Endothelial cell of umbilical vein (primary cell): ENCODE results near the gene HES1.

ENCODE experiments used
- EZH2 ChIP-seq: IDR thresholded peaks from 2 replicates; pipeline ENCODE4 v1.6.1; 2012; ENCODE audit warnings: borderline replicate concordance, low read depth, mild to moderate bottlenecking, moderate library complexity, low read length, inconsistent platforms; ENCODE audit not compliant: severe bottlenecking
- FOS ChIP-seq: IDR thresholded peaks from 2 replicates; pipeline ENCODE4 v1.6.1; 2011; ENCODE audit warnings: mild to moderate bottlenecking, low read length, moderate library complexity, borderline replicate concordance; ENCODE audit not compliant: insufficient read depth
- GATA2 ChIP-seq: IDR thresholded peaks from 2 replicates; pipeline ENCODE4 v1.7.0; 2011; ENCODE audit warnings: low read depth, mild to moderate bottlenecking, moderate library complexity, mixed read lengths, low read length; ENCODE audit not compliant: insufficient read length, insufficient read depth
- JUN ChIP-seq: IDR thresholded peaks from 2 replicates; pipeline ENCODE4 v1.6.1; 2011; ENCODE audit warnings: borderline replicate concordance, low read depth; ENCODE audit not compliant: insufficient read length, insufficient read depth
- MYC ChIP-seq: IDR thresholded peaks from one replicate; pipeline ENCODE4 v1.6.1; 2011; ENCODE audit warnings: mild to moderate bottlenecking, low read depth, low read length
- POLR2A ChIP-seq: IDR thresholded peaks from 2 replicates; pipeline ENCODE4 v1.6.1; 2012; ENCODE audit warnings: low read depth, mild to moderate bottlenecking, control low read depth, low read length
- POLR2AphosphoS5 ChIP-seq: IDR thresholded peaks from 2 replicates; pipeline ENCODE4 v1.6.1; 2012; ENCODE audit warnings: low read depth, mild to moderate bottlenecking, control low read depth, low read length, moderate library complexity; ENCODE audit not compliant: insufficient read depth
- TF ChIP-seq, protein P1 (sequence below), 2 donors: IDR thresholded peaks; 1 replicate in 1 of 2; 2 replicates in 1 of 2; pipeline ENCODE4 v1.5.1; 2011; ENCODE audit warnings: low read length in 2 of 2, mild to moderate bottlenecking in 2 of 2, moderate library complexity in 2 of 2, control low read depth in 1 of 2, inconsistent platforms in 1 of 2, low read depth in 1 of 2; ENCODE audit not compliant: insufficient read depth in 1 of 2; ENCODE audit errors: extremely low read depth in 1 of 2
- TF ChIP-seq, protein P2 (sequence below): IDR thresholded peaks from 2 replicates; pipeline ENCODE4 v1.6.1; 2011; ENCODE audit not compliant: insufficient read depth, insufficient read length

DNA sequence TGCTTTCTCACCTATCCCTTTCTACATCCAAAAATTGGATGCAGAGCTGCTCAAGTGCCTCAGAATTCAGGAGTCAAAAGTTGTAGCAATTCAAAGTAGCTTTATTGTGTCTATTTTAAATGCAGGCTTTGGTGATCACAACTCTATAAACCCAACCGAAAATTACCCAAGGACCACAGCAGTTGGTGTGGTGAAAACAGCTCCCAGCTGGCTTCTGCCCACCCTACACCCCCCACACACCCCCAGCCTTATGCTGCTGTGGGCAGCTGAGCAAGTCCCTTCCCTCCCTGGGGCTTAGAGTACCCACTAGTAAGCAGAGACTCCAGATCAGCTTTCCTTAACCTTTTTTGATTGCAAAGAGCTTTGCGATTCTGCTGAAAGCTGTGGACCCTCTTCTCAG is 5.8 kb upstream of the HES1 start:
- TF ChIP-seq, protein P1, sequence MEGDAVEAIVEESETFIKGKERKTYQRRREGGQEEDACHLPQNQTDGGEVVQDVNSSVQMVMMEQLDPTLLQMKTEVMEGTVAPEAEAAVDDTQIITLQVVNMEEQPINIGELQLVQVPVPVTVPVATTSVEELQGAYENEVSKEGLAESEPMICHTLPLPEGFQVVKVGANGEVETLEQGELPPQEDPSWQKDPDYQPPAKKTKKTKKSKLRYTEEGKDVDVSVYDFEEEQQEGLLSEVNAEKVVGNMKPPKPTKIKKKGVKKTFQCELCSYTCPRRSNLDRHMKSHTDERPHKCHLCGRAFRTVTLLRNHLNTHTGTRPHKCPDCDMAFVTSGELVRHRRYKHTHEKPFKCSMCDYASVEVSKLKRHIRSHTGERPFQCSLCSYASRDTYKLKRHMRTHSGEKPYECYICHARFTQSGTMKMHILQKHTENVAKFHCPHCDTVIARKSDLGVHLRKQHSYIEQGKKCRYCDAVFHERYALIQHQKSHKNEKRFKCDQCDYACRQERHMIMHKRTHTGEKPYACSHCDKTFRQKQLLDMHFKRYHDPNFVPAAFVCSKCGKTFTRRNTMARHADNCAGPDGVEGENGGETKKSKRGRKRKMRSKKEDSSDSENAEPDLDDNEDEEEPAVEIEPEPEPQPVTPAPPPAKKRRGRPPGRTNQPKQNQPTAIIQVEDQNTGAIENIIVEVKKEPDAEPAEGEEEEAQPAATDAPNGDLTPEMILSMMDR (IDR thresholded peaks at IDR 0.05; ENCODE audit: extremely low read depth in 1 of 2, insufficient read depth in 1 of 2, low read depth in 1 of 2, low read length in 2 of 2) = no peak
- TF ChIP-seq MYC (no peak), POLR2AphosphoS5 (no peak), JUN (no peak), EZH2 (no peak), POLR2A (no peak), FOS (no peak), GATA2 (no peak)
- TF ChIP-seq, protein P2, sequence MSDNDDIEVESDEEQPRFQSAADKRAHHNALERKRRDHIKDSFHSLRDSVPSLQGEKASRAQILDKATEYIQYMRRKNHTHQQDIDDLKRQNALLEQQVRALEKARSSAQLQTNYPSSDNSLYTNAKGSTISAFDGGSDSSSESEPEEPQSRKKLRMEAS = no peak
